Measurements from ENCODE around the gene KSR1. TPM values are rescaled to one million over a fixed set of nuclear protein-coding genes. Genes with fewer than 3 reads are reported as not detected.

Gene KSR1
- total RNA-seq, 2 donors from 2014 or later, result 33.7 to 46.3 TPM

DNA sequence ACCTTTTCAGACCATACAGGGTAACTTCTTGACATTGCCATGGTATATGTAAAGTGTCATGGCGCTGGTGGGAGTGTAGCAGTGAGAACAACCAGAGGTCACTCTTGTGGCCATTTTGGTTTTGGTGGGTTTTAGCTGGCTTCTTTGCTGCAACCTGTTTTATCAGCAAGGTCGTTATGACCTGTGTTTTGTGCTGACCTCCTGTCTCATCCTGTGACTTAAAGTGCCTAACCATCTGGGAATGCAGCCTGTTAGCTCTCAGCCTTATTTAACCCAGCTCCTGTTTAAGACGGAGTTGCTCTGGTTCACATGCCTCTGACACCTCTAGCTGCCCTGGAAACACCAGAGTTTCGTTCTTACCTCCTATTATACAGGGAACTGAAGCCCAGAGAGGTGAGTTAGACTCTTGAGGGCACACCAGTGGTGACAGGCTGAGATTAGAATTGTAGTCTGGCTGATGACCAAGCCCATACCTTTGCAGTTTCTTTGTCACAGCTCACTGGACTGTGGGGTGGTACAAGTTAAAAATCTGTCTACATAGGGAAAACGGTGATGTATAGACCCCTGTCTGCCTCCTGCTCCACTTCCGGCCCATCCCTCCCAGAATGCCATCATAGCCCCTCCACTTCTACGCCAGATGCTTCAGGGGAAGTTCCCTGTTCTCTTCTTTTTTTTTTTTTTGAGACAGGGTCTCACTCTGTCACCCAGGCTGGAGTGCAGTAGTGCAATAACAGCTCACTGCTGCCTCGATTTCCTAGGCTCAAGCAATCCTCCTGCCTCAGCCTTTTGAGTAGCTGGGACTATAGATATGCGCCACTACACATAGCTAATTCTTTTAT lies 21.0 kb downstream of the KSR1 start:
- H3K27me3 ChIP-seq (ENCODE audit: control insufficient read depth, insufficient read depth, low read length, poor library complexity, severe bottlenecking), result no peaks in the 10 kb centered on the region
- peaks cover 12% of the 10 kb centered on the region for H3K4me1 ChIP-seq (ENCODE audit: control insufficient read depth, insufficient read depth, low read length)
- no peaks in the 10 kb centered on the region for H3K9me3 Mint-ChIP-seq
- H3K36me3 ChIP-seq (ENCODE audit: control insufficient read depth, insufficient read depth, low read length), result no peaks in the 10 kb centered on the region
- H3K27me3 Mint-ChIP-seq (ENCODE audit: insufficient read depth), result no peaks in the 10 kb centered on the region
- no peak overlapping the region for H3K4me3 Mint-ChIP-seq
- H3K27ac ChIP-seq (ENCODE audit: low read depth, low read length), result no peak overlapping the region
- H3K36me3 Mint-ChIP-seq (ENCODE audit: low read depth), result no peaks in the 10 kb centered on the region
- H3K9ac ChIP-seq (ENCODE audit: extremely low read depth, low read length, poor library complexity, severe bottlenecking), result no peak overlapping the region
- no peak overlapping the region for H3K4me3 ChIP-seq (ENCODE audit: low read length)
- H3K4me1 Mint-ChIP-seq, result peaks cover 26% of the 10 kb centered on the region
- 78 to 91% methylated on average over 4 to 9 of the region's 9 CpGs for WGBS, 2 experiments (ENCODE audit: insufficient coverage in 1 of 2, insufficient read length in 1 of 2)
- DNase-seq, result no peak
- H3K27ac Mint-ChIP-seq, result peak overlapping the region; percentile 23
- H3K9me3 ChIP-seq (ENCODE audit: control insufficient read depth, low read length), result no peaks in the 10 kb centered on the region
- TF ChIP-seq, protein P1, sequence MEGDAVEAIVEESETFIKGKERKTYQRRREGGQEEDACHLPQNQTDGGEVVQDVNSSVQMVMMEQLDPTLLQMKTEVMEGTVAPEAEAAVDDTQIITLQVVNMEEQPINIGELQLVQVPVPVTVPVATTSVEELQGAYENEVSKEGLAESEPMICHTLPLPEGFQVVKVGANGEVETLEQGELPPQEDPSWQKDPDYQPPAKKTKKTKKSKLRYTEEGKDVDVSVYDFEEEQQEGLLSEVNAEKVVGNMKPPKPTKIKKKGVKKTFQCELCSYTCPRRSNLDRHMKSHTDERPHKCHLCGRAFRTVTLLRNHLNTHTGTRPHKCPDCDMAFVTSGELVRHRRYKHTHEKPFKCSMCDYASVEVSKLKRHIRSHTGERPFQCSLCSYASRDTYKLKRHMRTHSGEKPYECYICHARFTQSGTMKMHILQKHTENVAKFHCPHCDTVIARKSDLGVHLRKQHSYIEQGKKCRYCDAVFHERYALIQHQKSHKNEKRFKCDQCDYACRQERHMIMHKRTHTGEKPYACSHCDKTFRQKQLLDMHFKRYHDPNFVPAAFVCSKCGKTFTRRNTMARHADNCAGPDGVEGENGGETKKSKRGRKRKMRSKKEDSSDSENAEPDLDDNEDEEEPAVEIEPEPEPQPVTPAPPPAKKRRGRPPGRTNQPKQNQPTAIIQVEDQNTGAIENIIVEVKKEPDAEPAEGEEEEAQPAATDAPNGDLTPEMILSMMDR (conservative IDR thresholded peaks at IDR 0.05), result no peak

DNA sequence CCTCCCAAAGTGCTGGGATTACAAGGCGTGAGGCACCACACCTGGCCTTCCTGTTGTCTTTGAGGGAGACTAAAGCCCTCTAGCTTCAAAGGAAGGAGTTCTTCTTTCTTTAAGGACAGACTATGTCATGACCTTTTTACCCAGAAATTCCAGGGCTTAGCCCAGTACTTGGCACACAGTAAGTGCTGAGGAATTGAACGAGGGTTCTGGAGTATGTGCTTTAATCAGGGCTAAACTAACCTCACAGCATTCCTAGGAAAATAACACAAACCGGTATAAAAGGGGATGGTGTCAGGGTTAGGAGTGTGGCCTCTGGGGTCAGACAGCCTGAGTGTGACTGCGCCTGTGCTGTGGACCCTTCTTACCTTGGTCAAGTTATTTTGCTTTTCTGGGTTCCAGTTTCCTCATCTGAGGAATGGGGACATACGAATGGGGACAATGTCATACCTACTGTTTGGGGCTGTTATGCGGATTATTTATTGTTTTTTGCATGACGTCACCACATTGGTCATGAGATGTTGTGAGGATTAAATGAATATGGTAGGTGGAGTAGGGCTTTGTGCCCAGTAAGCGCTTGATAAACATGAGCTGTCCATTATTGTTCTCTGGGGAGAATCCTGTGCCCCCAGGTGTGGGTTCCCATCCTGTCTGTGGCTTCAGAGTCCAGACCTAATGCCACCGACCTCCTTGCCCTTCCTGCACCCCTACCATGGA lies 21.9 kb downstream of the KSR1 start:
- no peak for DNase-seq
- Histone ChIP-seq H3K9ac (ENCODE audit: extremely low read depth, low read length, poor library complexity, severe bottlenecking) (no peak overlapping the region), H3K4me3 (ENCODE audit: low read length) (no peak overlapping the region), H3K4me1 (ENCODE audit: control insufficient read depth, insufficient read depth, low read length) (peaks cover 9% of the 10 kb centered on the region), H3K36me3 (ENCODE audit: control insufficient read depth, insufficient read depth, low read length) (no peaks in the 10 kb centered on the region), H3K27ac (ENCODE audit: low read depth, low read length) (no peak overlapping the region), H3K27me3 (ENCODE audit: control insufficient read depth, insufficient read depth, low read length, poor library complexity, severe bottlenecking) (no peaks in the 10 kb centered on the region), H3K9me3 (ENCODE audit: control insufficient read depth, low read length) (no peaks in the 10 kb centered on the region)
- H3K36me3 Mint-ChIP-seq (ENCODE audit: low read depth), result no peaks in the 10 kb centered on the region
- H3K4me3 Mint-ChIP-seq, result no peak overlapping the region
- TF ChIP-seq, protein P1 (conservative IDR thresholded peaks at IDR 0.05), result no peak
- H3K9me3 Mint-ChIP-seq, result no peaks in the 10 kb centered on the region
- WGBS, 2 experiments (ENCODE audit: insufficient coverage in 1 of 2, insufficient read length in 1 of 2), result 93 to 96% methylated on average over 5 to 9 of the region's 9 CpGs
- H3K27me3 Mint-ChIP-seq (ENCODE audit: insufficient read depth), result no peaks in the 10 kb centered on the region
- H3K27ac Mint-ChIP-seq, result no peak overlapping the region
- H3K4me1 Mint-ChIP-seq, result peaks cover 22% of the 10 kb centered on the region

DNA sequence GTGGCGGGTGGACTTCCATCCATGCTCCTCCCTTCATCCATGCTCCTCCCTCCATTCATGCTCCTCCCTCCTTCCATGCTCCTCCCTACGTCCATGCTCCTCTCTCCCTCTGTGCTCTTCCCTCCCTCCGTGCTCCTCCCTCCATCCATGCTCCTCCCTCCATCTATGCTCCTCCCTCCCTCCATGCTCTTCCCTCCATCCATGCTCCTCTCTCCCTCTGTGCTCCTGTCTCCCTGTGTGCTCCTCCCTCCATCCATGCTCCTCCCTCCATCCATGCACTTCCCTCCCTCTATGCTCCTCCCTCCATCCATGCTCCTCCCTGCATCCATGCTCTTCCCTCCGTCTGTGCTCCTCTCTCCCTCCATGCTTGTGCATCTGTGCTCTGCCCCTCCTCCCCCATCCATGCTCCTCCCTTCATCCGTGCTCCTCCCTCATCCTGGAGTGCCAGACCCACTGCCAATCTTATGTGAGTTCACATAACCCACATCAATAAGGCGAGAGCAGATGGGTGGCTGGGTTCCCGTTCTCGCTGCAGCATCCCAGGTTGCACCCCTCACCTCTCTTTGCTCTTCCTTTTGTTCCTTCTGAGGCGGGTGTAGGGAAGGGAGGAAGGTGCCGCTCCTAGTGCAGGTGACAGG lies 22.8 kb downstream of the KSR1 start:
- DNase-seq, result no peak
- Mint-ChIP-seq H3K9me3 (no peaks in the 10 kb centered on the region), H3K27ac (no peak overlapping the region), H3K27me3 (ENCODE audit: insufficient read depth) (no peaks in the 10 kb centered on the region), H3K4me1 (peaks cover 13% of the 10 kb centered on the region), H3K4me3 (no peak overlapping the region), H3K36me3 (ENCODE audit: low read depth) (no peaks in the 10 kb centered on the region)
- no peaks in the 10 kb centered on the region for H3K36me3 ChIP-seq (ENCODE audit: control insufficient read depth, insufficient read depth, low read length)
- 89 to 95% methylated on average over 5 to 10 of the region's 10 CpGs for WGBS, 2 experiments (ENCODE audit: insufficient coverage in 1 of 2, insufficient read length in 1 of 2)
- no peaks in the 10 kb centered on the region for H3K9me3 ChIP-seq (ENCODE audit: control insufficient read depth, low read length)
- H3K27ac ChIP-seq (ENCODE audit: low read depth, low read length), result no peak overlapping the region
- TF ChIP-seq, protein P1 (conservative IDR thresholded peaks at IDR 0.05), result no peak
- H3K9ac ChIP-seq (ENCODE audit: extremely low read depth, low read length, poor library complexity, severe bottlenecking), result no peak overlapping the region
- H3K27me3 ChIP-seq (ENCODE audit: control insufficient read depth, insufficient read depth, low read length, poor library complexity, severe bottlenecking), result no peaks in the 10 kb centered on the region
- H3K4me3 ChIP-seq (ENCODE audit: low read length), result no peak overlapping the region
- H3K4me1 ChIP-seq (ENCODE audit: control insufficient read depth, insufficient read depth, low read length), result no peaks in the 10 kb centered on the region
